T-helper 1 cell treated with Interleukin-12 subunit alpha and Interleukin-12 subunit beta and Interleukin-4 antibody, amounts not matched to agents 30 μg/mL and 1 μg/mL, for 36 hours (primary cell): ENCODE measurements around the gene POP4.
"Not testable (repeated sequence)": the region's sequence is repeated elsewhere in the genome, so short reads cannot be mapped to it uniquely, and the experiment has no call there.

Experiments
- H3K27ac Mint-ChIP-seq: one replicate; pipeline ENCODE4 v1.8.0; 2021; ENCODE audit warnings: mild to moderate bottlenecking, mixed read lengths
- H3K27me3 Mint-ChIP-seq: one replicate; pipeline ENCODE4 v1.8.0; 2021; ENCODE audit warnings: low read depth, mixed read lengths
- H3K36me3 Mint-ChIP-seq: one replicate; pipeline ENCODE4 v1.8.0; 2021; ENCODE audit warnings: low read depth, mixed read lengths
- H3K4me1 Mint-ChIP-seq: one replicate; pipeline ENCODE4 v1.8.0; 2021; ENCODE audit warnings: low read depth, mixed read lengths
- H3K4me3 Mint-ChIP-seq: one replicate; pipeline ENCODE4 v1.8.0; 2021; ENCODE audit warnings: mild to moderate bottlenecking, moderate library complexity, mixed read lengths
- H3K9me3 Mint-ChIP-seq: one replicate; pipeline ENCODE4 v1.8.0; 2021; ENCODE audit warnings: mixed read lengths

Gene POP4

DNA sequence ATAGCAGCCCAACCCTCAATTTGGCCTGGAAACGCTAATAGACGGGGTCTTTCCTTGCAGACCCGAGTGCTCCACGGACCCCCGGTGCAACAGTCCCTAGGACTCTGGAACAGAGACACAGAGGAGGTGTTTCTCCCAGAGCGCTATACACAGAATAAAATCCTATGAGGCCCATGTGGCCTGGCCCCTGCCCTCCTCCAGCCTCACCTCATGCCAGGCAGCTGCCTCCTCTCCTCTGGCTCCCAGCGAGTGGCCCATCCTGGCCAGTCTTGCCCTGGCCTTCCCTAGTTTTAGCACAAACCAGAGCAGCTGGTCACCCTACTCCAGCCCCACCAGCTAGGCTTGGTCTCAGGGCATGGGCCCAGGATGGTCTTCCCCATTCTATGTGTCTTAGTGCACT is 20.3 kb downstream of the POP4 start:
- Mint-ChIP-seq H3K9me3 (no peaks in the 10 kb centered on the region), H3K4me3 (no peak overlapping the region), H3K27me3 (no peaks in the 10 kb centered on the region), H3K27ac (no peak overlapping the region), H3K4me1 (peaks cover 27% of the 10 kb centered on the region), H3K36me3 (no peaks in the 10 kb centered on the region)

- not testable (repeated sequence) for H3K4me3 Mint-ChIP-seq, H3K27me3 Mint-ChIP-seq, H3K9me3 Mint-ChIP-seq, H3K36me3 Mint-ChIP-seq, H3K27ac Mint-ChIP-seq
- H3K4me1 Mint-ChIP-seq, result peaks cover 25% of the 10 kb centered on the region
These were observed 20.7 kb downstream of the POP4 start for GRCh38 chr19:29626832-29627231.

- no peak overlapping the region for H3K4me3 Mint-ChIP-seq
- peaks cover 6% of the 10 kb centered on the region for H3K4me1 Mint-ChIP-seq
- no peaks in the 10 kb centered on the region for H3K9me3 Mint-ChIP-seq
- H3K27me3 Mint-ChIP-seq, result no peaks in the 10 kb centered on the region
- no peak overlapping the region for H3K27ac Mint-ChIP-seq
- no peaks in the 10 kb centered on the region for H3K36me3 Mint-ChIP-seq
These were observed 22.7 kb downstream of the POP4 start for GRCh38 chr19:29628661-29629385.

- no peaks in the 10 kb centered on the region for H3K36me3 Mint-ChIP-seq
- H3K4me3 Mint-ChIP-seq, result no peak overlapping the region
- H3K27me3 Mint-ChIP-seq, result no peaks in the 10 kb centered on the region
- no peaks in the 10 kb centered on the region for H3K9me3 Mint-ChIP-seq
- H3K4me1 Mint-ChIP-seq, result no peaks in the 10 kb centered on the region
- H3K27ac Mint-ChIP-seq, result no peak overlapping the region
These were observed 23.9 kb downstream of the POP4 start for GRCh38 chr19:29629836-29630534.

GRCh38 chr19:29630655-29631054 is 24.6 kb downstream of the POP4 start:
- H3K27ac Mint-ChIP-seq, result no peak overlapping the region
- no peaks in the 10 kb centered on the region for H3K4me1 Mint-ChIP-seq
- no peaks in the 10 kb centered on the region for H3K36me3 Mint-ChIP-seq
- H3K27me3 Mint-ChIP-seq, result no peaks in the 10 kb centered on the region
- no peak overlapping the region for H3K4me3 Mint-ChIP-seq
- H3K9me3 Mint-ChIP-seq, result no peaks in the 10 kb centered on the region

GRCh38 chr19:29631450-29631849 is 25.4 kb downstream of the POP4 start:
- H3K27ac Mint-ChIP-seq, result no peak overlapping the region
- H3K4me3 Mint-ChIP-seq, result no peak overlapping the region
- H3K9me3 Mint-ChIP-seq, result no peaks in the 10 kb centered on the region
- H3K27me3 Mint-ChIP-seq, result no peaks in the 10 kb centered on the region
- no peaks in the 10 kb centered on the region for H3K36me3 Mint-ChIP-seq
- no peaks in the 10 kb centered on the region for H3K4me1 Mint-ChIP-seq

GRCh38 chr19:29634002-29634401 is 27.9 kb downstream of the POP4 start:
- Mint-ChIP-seq H3K36me3 (no peaks in the 10 kb centered on the region), H3K27me3 (no peaks in the 10 kb centered on the region), H3K4me1 (no peaks in the 10 kb centered on the region), H3K27ac (no peak overlapping the region), H3K4me3 (no peak overlapping the region), H3K9me3 (no peaks in the 10 kb centered on the region)

GRCh38 chr19:29634423-29635130 is 28.5 kb downstream of the POP4 start:
- Mint-ChIP-seq H3K36me3 (no peaks in the 10 kb centered on the region), H3K4me3 (no peak overlapping the region), H3K4me1 (no peaks in the 10 kb centered on the region), H3K27ac (no peak overlapping the region), H3K27me3 (no peaks in the 10 kb centered on the region), H3K9me3 (no peaks in the 10 kb centered on the region)

DNA sequence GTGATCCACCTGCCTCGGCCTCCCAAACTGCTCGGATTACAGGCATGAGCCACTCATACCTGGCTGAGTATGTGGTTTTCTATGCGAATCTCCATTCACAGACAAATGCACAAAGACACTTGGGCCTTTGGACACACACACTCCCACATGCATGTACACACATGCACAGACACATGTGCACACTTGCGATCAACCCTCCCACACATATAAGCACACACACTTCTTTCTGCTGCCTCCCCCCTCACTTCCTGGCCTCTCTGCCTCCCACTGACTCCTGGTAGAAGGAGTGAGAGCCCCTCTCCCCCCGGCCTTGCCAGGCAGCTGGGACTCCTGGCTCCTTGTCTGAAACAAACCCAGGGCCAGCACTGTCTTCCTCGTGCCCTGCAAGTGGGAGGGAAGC is 29.9 kb downstream of the POP4 start:
- Mint-ChIP-seq H3K4me3 (no peak overlapping the region), H3K27me3 (peaks cover 3% of the 10 kb centered on the region), H3K9me3 (no peaks in the 10 kb centered on the region), H3K4me1 (no peaks in the 10 kb centered on the region), H3K36me3 (no peaks in the 10 kb centered on the region), H3K27ac (no peak overlapping the region)

- no peak overlapping the region for H3K4me3 Mint-ChIP-seq
- no peak overlapping the region for H3K27ac Mint-ChIP-seq
- peaks cover 8% of the 10 kb centered on the region for H3K27me3 Mint-ChIP-seq
- no peaks in the 10 kb centered on the region for H3K4me1 Mint-ChIP-seq
- no peaks in the 10 kb centered on the region for H3K9me3 Mint-ChIP-seq
- H3K36me3 Mint-ChIP-seq, result no peaks in the 10 kb centered on the region
These were observed 30.7 kb downstream of the POP4 start for GRCh38 chr19:29636553-29637360.

- Mint-ChIP-seq H3K4me1 (no peaks in the 10 kb centered on the region), H3K9me3 (no peaks in the 10 kb centered on the region), H3K27ac (no peak overlapping the region), H3K27me3 (peaks cover 12% of the 10 kb centered on the region), H3K36me3 (no peaks in the 10 kb centered on the region), H3K4me3 (no peak overlapping the region)
These were observed 33.0 kb downstream of the POP4 start for GRCh38 chr19:29639086-29639485.

DNA sequence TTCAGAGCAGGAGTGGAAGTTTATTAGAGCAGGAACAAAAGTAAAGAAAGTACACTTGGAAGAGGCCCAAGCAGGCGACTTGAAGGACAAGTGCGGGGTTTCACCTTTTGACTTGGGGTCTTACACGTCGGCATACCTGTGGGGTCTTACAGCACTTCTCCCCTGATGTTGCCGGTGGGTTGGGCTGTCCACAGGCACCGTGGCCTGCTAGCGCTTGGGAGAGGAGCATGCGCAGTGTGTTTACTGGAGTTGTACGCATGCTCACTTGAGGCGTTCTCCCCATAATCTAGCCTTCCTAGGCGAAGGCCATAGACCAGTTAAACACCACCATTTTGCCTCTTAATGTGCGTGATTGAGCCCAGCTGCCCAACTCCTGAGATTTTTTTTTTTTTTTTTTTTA is 34.1 kb downstream of the POP4 start:
- H3K36me3 Mint-ChIP-seq, result no peaks in the 10 kb centered on the region
- no peak overlapping the region for H3K27ac Mint-ChIP-seq
- H3K4me1 Mint-ChIP-seq, result peaks cover 3% of the 10 kb centered on the region

GRCh38 chr19:29641597-29641996 is 35.5 kb downstream of the POP4 start:
- Mint-ChIP-seq H3K36me3 (no peaks in the 10 kb centered on the region), H3K27me3 (peaks cover 12% of the 10 kb centered on the region), H3K9me3 (no peaks in the 10 kb centered on the region), H3K27ac (no peak overlapping the region), H3K4me1 (peaks cover 15% of the 10 kb centered on the region), H3K4me3 (no peak overlapping the region)

More for the DNA sequence above, 34.1 kb downstream of the POP4 start:
- peaks cover 12% of the 10 kb centered on the region for H3K27me3 Mint-ChIP-seq
- H3K4me3 Mint-ChIP-seq, result no peak overlapping the region
- H3K9me3 Mint-ChIP-seq, result no peaks in the 10 kb centered on the region

- H3K9me3 Mint-ChIP-seq, result no peaks in the 10 kb centered on the region
- no peaks in the 10 kb centered on the region for H3K36me3 Mint-ChIP-seq
- H3K27me3 Mint-ChIP-seq, result peaks cover 12% of the 10 kb centered on the region
- peaks cover 15% of the 10 kb centered on the region for H3K4me1 Mint-ChIP-seq
- no peak overlapping the region for H3K27ac Mint-ChIP-seq
- no peak overlapping the region for H3K4me3 Mint-ChIP-seq
These were observed 37.4 kb downstream of the POP4 start for GRCh38 chr19:29643361-29643935.
